ENCODE data around the gene CAPNS1.
"Not testable (repeated sequence)": the region's sequence is repeated elsewhere in the genome, so short reads cannot be mapped to it uniquely, and the experiment has no call there.

The CAPNS1 gene

DNA sequence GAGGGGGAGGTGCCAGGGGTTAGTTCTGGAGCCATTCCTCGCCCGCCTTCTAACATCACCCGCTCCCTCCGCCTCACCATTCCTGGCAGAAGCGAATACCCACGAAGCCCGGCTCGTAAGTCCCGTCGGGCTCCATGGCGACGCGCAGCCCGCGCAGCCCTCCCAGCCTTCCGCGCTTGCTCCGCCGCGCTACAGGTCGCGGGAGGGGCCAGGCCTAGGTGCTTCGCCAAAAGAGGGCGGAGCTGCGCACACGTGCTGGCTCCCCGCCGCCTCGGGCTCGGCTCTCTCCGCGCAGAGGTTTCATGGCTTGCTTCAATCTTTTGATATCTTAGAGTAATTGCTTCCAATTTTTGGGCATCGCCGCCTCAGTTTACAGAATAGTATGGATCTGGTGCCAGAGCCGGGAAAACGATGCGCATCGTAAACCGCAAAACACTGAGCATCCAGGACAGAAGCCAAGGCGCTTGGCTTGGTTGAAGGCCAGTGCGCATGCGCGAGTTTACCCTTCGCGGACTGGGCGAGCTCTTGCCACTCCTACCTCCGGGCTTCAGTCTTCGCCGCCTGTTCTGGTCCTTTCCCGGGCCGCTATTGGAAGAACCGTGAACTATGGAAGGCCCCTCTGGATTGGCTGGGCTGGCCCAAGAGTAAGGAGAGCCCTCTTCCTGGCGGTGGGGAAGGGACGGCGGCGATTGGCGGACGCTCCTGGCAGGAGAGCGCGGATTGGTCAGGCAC is 25.0 kb upstream of the CAPNS1 start, which contains the start of gene POLR2I:
Gene POLR2I (minus strand): TSS at position 155 of the 732 bp plus-strand sequence. CDS start 19 bp downstream, at position 136.
- DNase-seq (ENCODE audit: low read depth), result peak; percentile 100

DNA sequence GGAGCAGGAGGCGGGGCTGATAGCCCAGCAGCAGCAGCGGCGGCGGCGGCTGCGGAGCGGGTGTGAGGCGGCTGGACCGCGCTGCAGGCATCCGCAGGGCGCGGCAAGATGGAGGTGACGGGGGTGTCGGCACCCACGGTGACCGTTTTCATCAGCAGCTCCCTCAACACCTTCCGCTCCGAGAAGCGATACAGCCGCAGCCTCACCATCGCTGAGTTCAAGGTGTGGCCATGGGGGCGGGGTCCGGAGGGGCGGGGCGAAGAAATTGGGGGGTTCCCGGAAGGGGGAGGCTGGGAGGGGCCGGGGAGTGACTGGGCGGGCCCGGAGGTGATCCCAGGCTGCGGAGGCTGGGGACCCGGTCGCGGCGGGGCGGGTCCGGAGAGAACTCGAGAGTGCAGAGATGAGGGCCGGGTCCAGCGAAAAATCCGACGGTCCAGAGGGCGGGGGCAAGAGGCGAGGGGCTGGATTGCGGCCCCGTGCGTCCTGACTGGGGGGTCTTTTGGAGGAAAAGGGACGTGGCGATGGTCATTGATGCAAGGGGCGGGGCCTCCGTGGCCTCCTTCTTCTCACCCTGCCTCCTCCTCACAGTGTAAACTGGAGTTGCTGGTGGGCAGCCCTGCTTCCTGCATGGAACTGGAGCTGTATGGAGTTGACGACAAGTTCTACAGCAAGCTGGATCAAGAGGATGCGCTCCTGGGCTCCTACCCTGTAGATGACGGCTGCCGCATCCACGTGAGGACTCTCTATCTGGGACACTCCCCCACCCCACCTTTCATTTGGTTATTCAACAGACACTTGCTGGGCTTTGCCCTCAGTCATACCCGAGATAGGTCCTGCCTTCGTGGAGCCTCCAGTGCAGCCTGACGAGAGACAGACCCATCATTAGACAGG is 24.2 kb upstream of the CAPNS1 start, which contains the start of gene TBCB:
Gene TBCB (plus strand): TSS at position 16 of the 891 bp plus-strand sequence. CDS start 93 bp downstream, at position 109.
- DNase-seq (ENCODE audit: low read depth), result no peak

DNA sequence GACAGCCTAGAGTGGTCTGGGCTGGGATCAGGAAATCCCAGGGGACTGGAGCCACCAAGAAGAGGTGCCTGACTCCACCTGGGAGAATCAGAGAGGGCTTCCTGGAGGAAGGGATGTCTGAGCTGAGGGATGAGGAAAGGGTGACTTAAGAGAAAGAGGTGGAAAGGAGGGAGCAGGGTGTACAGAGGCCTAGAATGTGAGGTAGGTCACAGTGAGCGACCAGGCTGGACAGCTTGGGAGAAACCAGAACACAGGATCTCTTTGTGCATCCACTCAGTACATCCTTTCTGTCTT is 23.6 kb upstream of the CAPNS1 start:
- DNase-seq (ENCODE audit: low read depth), result no peak

DNA sequence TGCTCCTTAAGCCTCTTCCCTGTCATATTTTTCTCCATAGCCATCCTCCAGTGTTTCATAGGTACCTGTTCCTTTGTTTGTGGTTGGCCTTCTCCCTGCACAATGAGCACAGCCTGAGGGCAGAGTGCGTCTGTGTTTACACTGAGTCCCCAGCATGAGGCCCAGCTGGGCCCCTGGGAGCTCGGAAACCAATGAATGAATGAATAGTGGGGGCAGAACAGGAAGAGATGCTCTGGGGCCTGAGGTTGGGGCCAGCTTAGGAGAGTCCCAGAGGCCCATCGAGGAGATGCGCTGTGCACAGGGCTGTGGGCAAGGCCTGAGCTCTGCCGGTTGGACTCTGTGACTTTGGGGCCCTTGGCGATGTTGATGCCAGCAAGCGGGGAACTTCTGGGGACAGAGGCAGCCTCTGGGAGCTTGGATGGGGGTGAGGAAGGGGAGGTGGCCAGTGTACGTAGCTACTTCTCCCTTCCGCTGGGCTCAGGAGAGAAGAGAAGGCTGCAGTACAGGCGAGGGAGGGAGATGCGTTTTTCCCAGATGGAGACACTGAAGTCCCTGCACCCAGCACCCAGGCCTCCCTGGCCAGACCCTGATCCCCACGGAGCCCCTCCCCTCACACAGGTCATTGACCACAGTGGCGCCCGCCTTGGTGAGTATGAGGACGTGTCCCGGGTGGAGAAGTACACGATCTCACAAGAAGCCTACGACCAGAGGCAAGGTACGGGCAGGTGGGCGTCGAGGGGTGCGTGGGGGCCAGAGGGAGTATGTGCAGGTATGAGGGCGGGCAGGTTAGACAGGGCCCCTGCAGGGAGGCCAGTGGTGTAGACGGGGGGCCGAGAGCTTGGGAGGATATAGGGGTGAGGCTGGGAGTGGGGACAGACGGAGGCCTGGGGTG is 19.5 kb upstream of the CAPNS1 start:
- no peak for DNase-seq (ENCODE audit: low read depth)

DNA sequence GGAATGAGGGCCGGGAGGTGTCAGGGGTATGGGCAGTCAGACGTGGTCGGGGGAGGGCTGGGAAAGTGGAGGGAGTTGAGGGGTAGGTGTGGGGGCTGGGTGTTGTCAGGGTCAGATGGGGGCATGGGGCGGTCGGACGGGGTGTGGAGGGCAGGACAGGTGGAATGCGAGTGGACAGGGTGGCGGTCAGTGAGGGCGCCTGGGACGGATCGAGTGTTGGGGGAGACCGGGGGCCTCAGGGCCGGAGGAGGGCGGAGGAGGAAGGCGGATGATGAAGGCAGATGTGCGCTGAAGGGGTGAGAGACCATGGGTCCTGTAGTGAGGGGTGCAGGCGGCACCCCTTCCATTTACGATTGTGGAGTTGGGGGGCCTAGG is 18.9 kb upstream of the CAPNS1 start:
- no peak for DNase-seq (ENCODE audit: low read depth)

DNA sequence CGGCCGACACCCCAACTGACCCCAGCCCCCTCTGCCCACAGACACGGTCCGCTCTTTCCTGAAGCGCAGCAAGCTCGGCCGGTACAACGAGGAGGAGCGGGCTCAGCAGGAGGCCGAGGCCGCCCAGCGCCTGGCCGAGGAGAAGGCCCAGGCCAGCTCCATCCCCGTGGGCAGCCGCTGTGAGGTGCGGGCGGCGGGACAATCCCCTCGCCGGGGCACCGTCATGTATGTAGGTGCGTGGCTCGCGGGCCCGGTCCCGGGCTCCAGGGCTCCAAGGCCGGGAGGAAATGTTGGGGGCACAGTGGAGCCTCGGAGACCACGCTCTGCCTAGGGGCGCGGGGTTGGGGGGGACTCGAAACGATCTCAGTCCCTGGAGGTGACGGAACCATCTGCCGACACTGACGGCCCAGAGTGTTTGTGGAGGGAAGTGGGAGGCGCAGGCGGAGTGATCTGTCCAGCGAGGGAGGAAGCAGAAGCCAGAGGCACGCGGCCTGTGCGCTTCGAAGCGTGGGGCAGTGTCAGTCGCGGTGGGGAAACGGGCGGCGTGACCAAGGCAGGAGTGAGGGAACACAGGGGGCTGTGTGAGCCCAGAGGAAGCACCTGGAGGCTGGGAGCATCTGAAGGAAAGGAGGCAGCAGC is 18.3 kb upstream of the CAPNS1 start:
- DNase-seq (ENCODE audit: low read depth), result no peak

DNA sequence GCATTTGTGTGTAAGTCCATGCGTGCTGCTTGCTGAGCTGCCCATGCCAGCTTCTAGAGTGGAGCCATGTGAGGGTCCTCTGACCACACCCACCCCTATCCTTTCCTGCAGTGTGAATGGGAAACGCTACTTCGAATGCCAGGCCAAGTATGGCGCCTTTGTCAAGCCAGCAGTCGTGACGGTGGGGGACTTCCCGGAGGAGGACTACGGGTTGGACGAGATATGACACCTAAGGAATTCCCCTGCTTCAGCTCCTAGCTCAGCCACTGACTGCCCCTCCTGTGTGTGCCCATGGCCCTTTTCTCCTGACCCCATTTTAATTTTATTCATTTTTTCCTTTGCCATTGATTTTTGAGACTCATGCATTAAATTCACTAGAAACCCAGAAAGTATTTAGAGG is 14.3 kb upstream of the CAPNS1 start:
- no peak for DNase-seq (ENCODE audit: low read depth)

DNA sequence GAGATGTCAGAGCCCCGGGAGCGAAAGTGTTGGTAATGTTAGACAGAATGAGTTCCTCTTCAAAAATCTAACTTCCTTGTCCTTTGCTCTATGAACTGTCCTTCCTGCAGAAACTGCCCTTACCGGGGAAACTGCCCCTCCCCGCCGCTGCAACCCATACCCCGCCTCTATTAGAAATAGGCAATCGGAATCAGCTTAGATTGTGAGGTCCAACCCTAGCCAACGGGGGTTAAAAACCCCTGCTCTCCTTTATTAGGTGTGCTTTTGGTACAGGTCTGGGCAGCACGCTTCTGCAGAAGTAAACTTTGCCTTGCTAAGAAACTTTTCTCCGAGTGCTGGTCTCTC is 11.5 kb upstream of the CAPNS1 start:
- no peak for DNase-seq (ENCODE audit: low read depth)

DNA sequence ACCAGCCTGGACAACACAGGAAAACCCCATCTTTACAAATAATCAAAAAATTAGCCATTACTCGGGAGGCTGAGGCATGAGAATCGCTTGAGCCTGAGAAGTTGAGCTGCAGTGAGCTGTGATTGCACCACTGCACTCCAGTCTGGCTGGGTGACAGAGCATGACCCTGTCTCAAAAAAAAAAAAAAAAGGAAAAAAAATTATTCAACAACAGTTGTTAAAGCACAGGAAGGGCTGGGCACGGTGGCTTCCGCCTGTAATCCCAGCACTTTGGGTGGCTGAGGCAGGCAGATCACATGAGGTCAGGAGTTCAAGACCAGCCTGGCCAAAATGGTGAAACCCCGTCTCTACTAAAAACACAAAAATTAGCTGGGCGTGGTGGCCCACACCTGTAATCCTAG is 8.6 kb upstream of the CAPNS1 start:
- DNase-seq (ENCODE audit: low read depth), result not testable (repeated sequence)

DNA sequence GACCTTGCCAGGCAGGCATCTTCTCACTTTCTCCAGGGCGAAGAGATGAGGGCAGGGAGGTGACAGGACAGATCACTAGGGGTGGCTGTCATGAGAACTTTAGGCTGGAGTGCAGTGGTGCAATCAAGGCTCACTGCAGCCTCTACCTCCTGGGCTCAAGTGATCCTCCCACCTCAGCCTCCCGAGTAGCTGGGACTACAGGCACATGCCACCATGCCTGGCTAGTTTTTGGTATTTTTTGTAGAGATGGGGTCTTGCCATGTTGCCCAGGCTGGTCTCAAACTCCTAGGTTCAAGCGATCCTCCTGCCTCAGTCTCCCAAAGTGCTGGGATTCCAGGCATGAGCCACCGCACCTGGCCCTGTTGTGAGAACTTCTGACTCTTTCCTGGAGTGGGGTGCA is 5.0 kb upstream of the CAPNS1 start:
- DNase-seq (ENCODE audit: low read depth), result not testable (repeated sequence)

DNA sequence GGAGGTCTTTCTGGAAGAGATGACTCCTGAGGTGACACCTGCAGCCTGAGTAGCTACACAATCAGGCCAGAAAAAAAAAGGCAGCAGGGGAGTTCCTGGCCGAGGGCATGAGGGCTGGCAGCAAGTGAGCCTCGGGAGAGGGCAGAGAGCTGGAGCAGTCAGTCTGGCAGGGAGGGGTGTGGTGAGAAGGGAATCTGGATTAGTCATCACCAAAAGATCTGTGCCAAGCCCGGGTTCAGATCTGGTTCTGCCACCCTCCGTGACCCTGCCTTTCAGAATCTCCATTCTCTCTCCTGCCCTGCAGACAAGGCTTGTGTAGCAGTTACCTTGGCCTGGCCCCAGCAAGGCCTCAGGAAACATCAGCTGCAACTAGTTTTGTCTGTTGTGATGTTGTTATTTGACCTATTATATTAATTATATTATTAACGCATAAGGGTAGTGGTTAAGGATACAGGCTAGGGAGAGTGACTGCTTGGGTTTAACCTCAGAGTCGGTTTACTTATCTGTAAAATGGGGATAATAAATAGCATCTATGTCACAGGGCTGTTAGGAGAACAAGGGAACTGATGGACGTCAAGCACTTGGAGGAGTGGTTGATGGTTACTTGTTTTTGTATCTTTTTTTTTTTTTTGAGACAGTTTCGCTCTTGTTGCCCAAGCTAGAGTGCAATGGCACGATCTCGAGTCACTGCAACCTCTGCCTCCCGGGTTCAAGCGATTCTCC is 2.7 kb upstream of the CAPNS1 start:
- DNase-seq (ENCODE audit: low read depth), result no peak

DNA sequence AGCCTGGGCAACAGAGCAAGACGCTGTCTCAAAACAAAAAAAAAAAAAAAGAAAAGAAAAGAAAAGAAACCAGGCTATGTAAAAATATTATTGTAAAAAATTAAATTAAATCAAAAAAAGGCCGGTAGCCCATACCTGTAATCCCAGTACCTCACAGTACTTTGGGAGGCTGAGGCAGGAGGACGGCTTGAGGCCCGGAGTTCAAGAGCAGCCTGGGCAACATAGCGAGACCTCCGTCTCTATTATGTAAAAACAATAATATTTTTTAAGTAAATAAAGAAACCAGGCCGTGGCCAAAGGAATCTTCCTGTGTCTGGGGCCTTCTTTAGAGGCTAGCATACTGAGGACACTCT is 770 bp upstream of the CAPNS1 start:
- no peak for DNase-seq (ENCODE audit: low read depth)

DNA sequence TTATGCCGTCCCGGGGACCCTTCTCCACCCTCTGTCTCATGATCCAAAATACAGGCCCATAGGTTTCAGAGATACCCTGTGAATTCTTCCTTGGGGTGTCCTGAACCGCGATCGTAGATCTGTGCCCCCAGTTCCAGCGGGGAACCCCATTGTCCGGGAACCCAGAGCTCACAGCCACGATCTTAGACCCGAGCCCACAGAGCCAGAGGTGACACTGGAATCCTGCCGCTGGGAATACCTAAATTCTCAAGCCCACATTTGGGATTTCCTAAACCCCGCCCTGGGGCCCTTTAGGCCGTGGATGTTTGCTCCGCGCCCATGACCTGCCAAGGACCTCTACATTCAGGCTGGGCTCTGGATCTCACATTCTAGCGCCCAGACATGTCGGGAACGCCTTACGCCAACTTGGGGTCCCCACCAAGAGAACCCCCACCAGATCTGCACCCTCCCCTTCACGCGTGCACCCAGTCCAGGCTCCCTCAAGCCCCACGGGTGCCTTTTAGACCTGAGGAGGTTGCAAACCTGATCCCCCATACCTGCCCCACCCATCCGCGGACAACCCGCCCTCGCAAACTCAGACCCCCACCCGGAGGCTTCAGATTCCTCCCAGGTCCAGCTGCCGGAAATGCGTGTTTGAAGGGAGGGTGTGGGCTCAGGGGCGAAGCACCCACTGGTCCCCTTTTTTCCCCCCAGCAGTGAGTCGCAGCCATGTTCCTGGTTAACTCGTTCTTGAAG is 605 bp downstream of the CAPNS1 start:
- no peak for DNase-seq (ENCODE audit: low read depth)

DNA sequence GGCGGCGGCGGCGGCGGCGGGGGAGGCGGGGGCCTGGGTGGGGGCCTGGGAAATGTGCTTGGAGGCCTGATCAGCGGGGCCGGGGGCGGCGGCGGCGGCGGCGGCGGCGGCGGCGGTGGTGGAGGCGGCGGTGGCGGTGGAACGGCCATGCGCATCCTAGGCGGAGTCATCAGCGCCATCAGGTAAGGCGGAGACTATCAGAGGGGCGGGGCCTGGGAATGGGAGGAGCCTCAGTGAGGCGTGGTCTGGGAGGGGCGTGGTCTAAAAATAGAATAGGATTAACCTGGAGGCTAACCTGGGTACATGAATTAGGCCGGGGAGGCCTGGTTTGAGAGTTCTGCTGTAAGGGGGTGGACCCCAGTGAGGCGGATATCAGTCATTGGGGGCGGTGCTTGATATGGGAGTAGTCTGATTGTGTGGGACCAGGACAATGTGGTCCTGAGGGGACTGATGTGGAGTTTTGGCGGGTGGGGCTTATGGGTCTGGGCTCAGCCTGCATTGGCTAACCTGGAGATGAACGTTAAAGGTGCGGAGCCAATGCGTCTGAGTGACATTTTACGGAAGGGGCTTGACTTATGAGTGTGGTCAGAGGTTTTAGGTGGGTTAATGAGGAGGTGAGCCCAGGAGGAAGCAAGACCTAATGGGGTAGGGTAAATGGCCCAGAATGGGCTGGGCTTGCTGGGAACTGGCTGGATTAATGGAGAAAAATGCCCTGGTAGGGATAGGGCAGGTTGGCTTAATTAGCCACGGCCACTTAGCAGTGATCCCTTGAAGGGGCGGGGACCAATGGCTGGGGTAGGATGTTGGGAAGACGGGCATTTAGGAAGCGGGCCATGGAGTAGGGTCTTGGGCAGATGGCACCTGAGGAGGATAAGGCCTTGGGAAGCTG is 1.4 kb downstream of the CAPNS1 start:
- DNase-seq (ENCODE audit: low read depth), result peak; percentile 66

DNA sequence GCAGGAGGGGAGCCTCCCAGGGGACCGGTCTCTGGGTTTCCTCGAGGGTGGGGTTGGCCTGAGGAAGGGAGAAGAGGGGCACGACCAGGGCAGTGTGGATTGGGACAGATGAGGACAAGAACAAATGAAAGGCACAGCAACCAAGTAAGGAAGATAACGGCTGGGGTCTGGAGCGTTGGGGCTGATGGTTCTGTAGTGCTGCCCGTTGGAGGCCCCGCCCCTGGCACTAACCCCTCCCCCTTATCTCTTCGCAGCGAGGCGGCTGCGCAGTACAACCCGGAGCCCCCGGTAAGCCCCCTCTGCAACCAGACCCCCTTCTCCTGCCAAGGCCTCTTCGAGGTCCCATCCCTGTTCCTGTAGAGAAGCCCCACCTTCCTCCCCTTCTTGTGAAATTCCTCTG is 2.2 kb downstream of the CAPNS1 start:
- DNase-seq (ENCODE audit: low read depth), result no peak

DNA sequence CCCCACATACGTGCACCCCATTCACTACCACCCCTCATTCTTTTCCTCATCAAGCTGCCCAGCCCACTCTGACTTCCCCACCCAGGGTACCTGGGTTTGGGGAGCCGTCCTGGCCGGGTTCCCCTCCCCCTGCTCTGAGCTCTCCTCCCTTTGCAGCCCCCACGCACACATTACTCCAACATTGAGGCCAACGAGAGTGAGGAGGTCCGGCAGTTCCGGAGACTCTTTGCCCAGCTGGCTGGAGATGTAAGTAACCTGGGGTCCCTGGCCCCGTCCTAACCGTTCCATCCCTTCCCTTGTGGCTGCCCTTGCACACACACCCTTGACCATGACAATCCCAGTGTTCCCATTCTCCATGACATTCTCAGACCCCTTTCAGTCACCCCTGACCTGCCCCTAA is 2.6 kb downstream of the CAPNS1 start:
- DNase-seq (ENCODE audit: low read depth), result no peak

DNA sequence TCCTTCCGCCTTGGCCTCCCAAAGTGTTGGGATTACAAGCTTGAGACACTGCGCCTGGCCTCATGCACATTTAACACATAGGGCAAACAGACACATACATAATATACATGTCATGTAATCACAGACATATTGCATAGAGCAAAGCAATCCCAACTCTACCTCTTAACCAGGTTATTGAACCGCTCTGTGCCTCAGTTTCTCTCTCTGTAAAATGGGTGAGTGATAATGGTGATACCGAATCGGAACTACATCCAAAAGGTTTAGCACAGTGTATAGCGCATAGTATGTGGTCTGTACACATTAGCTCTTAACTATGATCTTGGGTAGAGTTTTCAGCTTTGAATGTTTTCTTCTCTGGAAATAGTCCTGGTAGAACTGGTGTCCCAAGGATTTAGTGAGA is 4.8 kb downstream of the CAPNS1 start:
- no peak for DNase-seq (ENCODE audit: low read depth)

DNA sequence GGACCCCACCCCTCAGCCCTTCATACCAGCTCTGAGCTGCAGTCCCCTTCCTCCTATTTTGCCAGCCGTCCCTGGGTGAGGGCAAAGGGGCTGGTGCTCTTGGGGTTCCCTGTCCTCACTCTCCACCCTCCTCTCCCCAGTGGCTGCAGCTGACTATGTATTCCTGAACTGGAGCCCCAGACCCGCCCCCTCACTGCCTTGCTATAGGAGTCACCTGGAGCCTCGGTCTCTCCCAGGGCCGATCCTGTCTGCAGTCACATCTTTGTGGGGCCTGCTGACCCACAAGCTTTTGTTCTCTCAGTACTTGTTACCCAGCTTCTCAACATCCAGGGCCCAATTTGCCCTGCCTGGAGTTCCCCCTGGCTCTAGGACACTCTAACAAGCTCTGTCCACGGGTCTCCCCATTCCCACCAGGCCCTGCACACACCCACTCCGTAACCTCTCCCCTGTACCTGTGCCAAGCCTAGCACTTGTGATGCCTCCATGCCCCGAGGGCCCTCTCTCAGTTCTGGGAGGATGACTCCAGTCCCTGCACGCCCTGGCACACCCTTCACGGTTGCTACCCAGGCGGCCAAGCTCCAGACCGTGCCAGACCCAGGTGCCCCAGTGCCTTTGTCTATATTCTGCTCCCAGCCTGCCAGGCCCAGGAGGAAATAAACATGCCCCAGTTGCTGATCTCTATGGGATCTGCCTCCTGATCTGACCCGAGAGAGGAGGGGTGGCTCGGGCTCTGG is 10.0 kb downstream of the CAPNS1 start:
- DNase-seq (ENCODE audit: low read depth), result no peak

DNA sequence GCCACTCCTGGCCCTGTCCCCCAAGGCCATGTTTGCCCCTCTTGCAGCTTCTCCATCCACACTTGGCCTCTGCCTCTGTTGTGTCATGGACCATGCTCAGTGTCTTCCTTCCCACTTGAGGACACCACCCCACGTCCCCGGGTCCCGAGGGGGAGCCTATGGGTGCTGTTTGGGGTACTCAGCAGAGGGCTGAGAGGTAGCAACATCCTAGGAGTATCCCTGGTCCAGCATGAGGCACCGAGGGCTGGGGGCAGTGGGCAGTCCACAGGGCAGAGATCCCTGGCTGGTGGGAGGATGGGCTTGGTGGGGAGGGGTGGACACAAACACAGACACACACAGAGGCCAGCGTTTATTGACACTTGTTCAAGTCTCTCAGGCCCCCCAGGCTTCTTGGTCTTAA is 10.7 kb downstream of the CAPNS1 start:
- no peak for DNase-seq (ENCODE audit: low read depth)

Measured in stromal cell of bone marrow (primary cell).